H1 (cell line): ENCODE measurements around the gene NKAIN2. TPM values are rescaled to one million over a fixed set of nuclear protein-coding genes. Genes with fewer than 3 reads are reported as not detected.

ENCODE experiments used
- CTCF ChIA-PET: fragments of 300-600 bp; sonication (Branson Sonifier 250); formaldehyde crosslinking; loops from one replicate; lab custom pipeline; 2021; ENCODE audit not compliant: partially characterized antibody; lab: Charles Lee
- POLR2A ChIA-PET: fragments of 300-600 bp; sonication (Branson Sonifier 250); formaldehyde crosslinking; loops from one replicate; lab custom pipeline; 2021; ENCODE audit warnings: inconsistent platforms; ENCODE audit not compliant: partially characterized antibody; lab: Charles Lee
- DNase-seq, 2 experiments: peaks; one replicate each; pipeline versions ENCODE4 v3.0.0 to v3.0.0-alpha.2; 2010 to 2022; ENCODE audit warnings: low spot score in 2 of 2, low read depth in 1 of 2, mixed read lengths in 1 of 2
- FAIRE-seq: peaks from 2 replicates; lab custom pipeline; 2011; peaks lifted over from hg19 to GRCh38; lab: Jason Lieb, UNC
- H2AFZ ChIP-seq: 2 replicates; pipeline ENCODE4 v1.8.1; 2012; ENCODE audit warnings: low read length, inconsistent platforms
- H2AK5ac ChIP-seq: 2 replicates; pipeline ENCODE4 v1.6.1; 2013; ENCODE audit warnings: low read depth, low read length
- H2BK120ac ChIP-seq: replicated peaks from 2 replicates; pipeline ENCODE3; 2013; ENCODE audit warnings: low read depth, low read length, inconsistent platforms
- H2BK12ac ChIP-seq: 2 replicates; pipeline ENCODE4 v1.6.1; 2013; ENCODE audit warnings: low read depth, low read length
- H2BK15ac ChIP-seq: 2 replicates; pipeline ENCODE4 v1.6.1; 2013; ENCODE audit warnings: low read length
- H2BK20ac ChIP-seq: 2 replicates; pipeline ENCODE4 v1.6.1; 2013; ENCODE audit warnings: low read length
- H2BK5ac ChIP-seq: 2 replicates; pipeline ENCODE4 v1.6.1; 2013; ENCODE audit warnings: low read depth, low read length
- H3K14ac ChIP-seq: 2 replicates; pipeline ENCODE4 v1.6.1; 2013; ENCODE audit warnings: inconsistent platforms; ENCODE audit not compliant: insufficient read length
- H3K18ac ChIP-seq: 2 replicates; pipeline ENCODE4 v1.6.1; 2013; ENCODE audit warnings: low read length; ENCODE audit errors: extremely low read depth
- H3K23ac ChIP-seq: 2 replicates; pipeline ENCODE4 v1.6.1; 2013; ENCODE audit warnings: inconsistent platforms; ENCODE audit not compliant: insufficient read length
- H3K23me2 ChIP-seq: 2 replicates; pipeline ENCODE4 v1.6.1; 2013; ENCODE audit warnings: low read depth, low read length
- H3K27ac ChIP-seq: 2 replicates; pipeline ENCODE4 v1.6.1; 2011; ENCODE audit warnings: low read depth, low read length, inconsistent platforms
- H3K27me3 ChIP-seq, 4 experiments: replicated peaks in 1 of 4; 1 replicate in 1 of 4; 2 replicates in 3 of 4; pipeline versions ENCODE4 v1.6.1 to v1.8.1; 2011 to 2013; ENCODE audit warnings: low read length in 3 of 4, mild to moderate bottlenecking in 3 of 4, inconsistent platforms in 2 of 4, mixed read lengths in 2 of 4, moderate library complexity in 1 of 4; ENCODE audit not compliant: control insufficient read depth in 3 of 4, insufficient read depth in 3 of 4; ENCODE audit errors: extremely low read depth in 1 of 4
- H3K36me3 ChIP-seq, 4 experiments: 2 replicates each; pipeline versions ENCODE4 v1.6.1 to v1.8.1; 2011 to 2013; ENCODE audit warnings: mild to moderate bottlenecking in 4 of 4, low read length in 3 of 4, moderate library complexity in 2 of 4, control low read depth in 1 of 4, inconsistent platforms in 1 of 4; ENCODE audit not compliant: insufficient read depth in 4 of 4, control insufficient read depth in 2 of 4
- H3K4ac ChIP-seq: replicated peaks from 2 replicates; pipeline ENCODE3; 2013; ENCODE audit warnings: low read length, low read depth, mixed read lengths, inconsistent platforms; ENCODE audit not compliant: insufficient read length
- H3K4me1 ChIP-seq, 4 experiments: replicated peaks in 1 of 4; 1 replicate in 1 of 4; 2 replicates in 3 of 4; pipeline versions ENCODE4 v1.6.1 to v1.8.1; 2011 to 2013; ENCODE audit warnings: low read length in 3 of 4, inconsistent platforms in 2 of 4, mixed read lengths in 1 of 4; ENCODE audit not compliant: insufficient read depth in 4 of 4, control insufficient read depth in 3 of 4
- H3K4me2 ChIP-seq, 2 experiments: 2 replicates each; pipeline versions ENCODE4 v1.6.1 to v1.8.1; 2011 to 2013; ENCODE audit warnings: low read depth in 2 of 2, low read length in 2 of 2, control low read depth in 1 of 2, inconsistent platforms in 1 of 2, mild to moderate bottlenecking in 1 of 2; ENCODE audit not compliant: insufficient read depth in 1 of 2
- H3K4me3 ChIP-seq, 4 experiments: fragments of 200-600, 300-600 bp in 1 of 4; sonication (generic), shearing (Covaris generic), sonication (Bioruptor Twin) in 1 of 4; 2 replicates each; pipeline versions ENCODE4 v1.5.1 to v1.8.1; 2011 to 2016; ENCODE audit warnings: low read length in 4 of 4, low read depth in 3 of 4, control low read depth in 2 of 4, inconsistent platforms in 2 of 4, mild to moderate bottlenecking in 2 of 4, mixed read lengths in 1 of 4, moderate library complexity in 1 of 4; ENCODE audit not compliant: insufficient read depth in 2 of 4; ENCODE audit errors: extremely low read depth in 1 of 4
- H3K56ac ChIP-seq: replicated peaks from 2 replicates; pipeline ENCODE3; 2013; ENCODE audit warnings: low read depth, mild to moderate bottlenecking, mixed read lengths, low read length, inconsistent platforms; ENCODE audit not compliant: insufficient read length
- H3K79me1 ChIP-seq: 2 replicates; pipeline ENCODE4 v1.6.1; 2013; ENCODE audit warnings: low read depth, low read length, control low read depth
- H3K79me2 ChIP-seq, 2 experiments: 2 replicates each; pipeline versions ENCODE4 v1.6.1 to v1.8.1; 2012 to 2013; ENCODE audit warnings: low read length in 2 of 2, mild to moderate bottlenecking in 2 of 2, inconsistent platforms in 1 of 2; ENCODE audit not compliant: insufficient read depth in 2 of 2, control insufficient read depth in 1 of 2
- H3K9ac ChIP-seq, 4 experiments: replicated peaks in 1 of 4; 1 replicate in 1 of 4; 2 replicates in 3 of 4; pipeline versions ENCODE4 v1.6.1 to v1.8.1; 2011 to 2013; ENCODE audit warnings: low read depth in 3 of 4, low read length in 3 of 4, control low read depth in 2 of 4, mild to moderate bottlenecking in 2 of 4, moderate library complexity in 2 of 4, inconsistent platforms in 1 of 4; ENCODE audit errors: extremely low read depth in 1 of 4
- H3K9me3 ChIP-seq, 2 experiments: 2 replicates each; pipeline versions ENCODE4 v1.6.1 to v1.8.1; 2012 to 2013; ENCODE audit warnings: mild to moderate bottlenecking in 2 of 2, moderate library complexity in 2 of 2, control low read depth in 1 of 2, inconsistent platforms in 1 of 2, low read depth in 1 of 2, low read length in 1 of 2, mixed read lengths in 1 of 2; ENCODE audit not compliant: insufficient read depth in 2 of 2
- H4K20me1 ChIP-seq, 2 experiments: replicated peaks in 1 of 2; 2 replicates each; pipeline versions ENCODE3 to v1.8.1; 2011 to 2013; ENCODE audit warnings: inconsistent platforms in 2 of 2, low read length in 2 of 2, mild to moderate bottlenecking in 1 of 2; ENCODE audit not compliant: insufficient read depth in 2 of 2, control insufficient read depth in 1 of 2
- H4K5ac ChIP-seq: 2 replicates; pipeline ENCODE4 v1.6.1; 2013; ENCODE audit warnings: low read length, low read depth, mixed read lengths, inconsistent platforms; ENCODE audit not compliant: insufficient read length
- H4K8ac ChIP-seq: 2 replicates; pipeline ENCODE4 v1.8.0; 2013; ENCODE audit warnings: mild to moderate bottlenecking, moderate library complexity, low read length, inconsistent platforms; ENCODE audit not compliant: insufficient read depth; ENCODE audit errors: extremely low read depth
- H4K91ac ChIP-seq: replicated peaks from 2 replicates; pipeline ENCODE3; 2013; ENCODE audit warnings: low read length, mixed read lengths, inconsistent platforms; ENCODE audit not compliant: insufficient read length
- SP2 ChIP-seq: IDR thresholded peaks from 2 replicates; pipeline ENCODE4 v1.6.1; 2012; ENCODE audit warnings: mild to moderate bottlenecking, low read length, inconsistent platforms
- WGBS, 2 experiments: shearing (Covaris generic) in 1 of 2; methylation state at CpG; one replicate each; pipeline versions ENCODE4 v1.1.6 to v1.1.7; 2013 to 2015; ENCODE audit warnings: low lambda C conversion rate in 2 of 2, mixed read lengths in 2 of 2, inconsistent platforms in 1 of 2, low coverage in 1 of 2, missing lambda C conversion rate in 1 of 2; ENCODE audit not compliant: insufficient replicate concordance in 2 of 2, insufficient coverage in 1 of 2, insufficient read length in 1 of 2; ENCODE audit errors: extremely low coverage in 1 of 2, missing lambda C conversion rate in 1 of 2; 5-methylcytosine and 5-hydroxymethylcytosine counted together
- polyA plus RNA-seq, 7 experiments: library from polyadenylated mRNA; depleted of rRNA in 3 of 7; stranded (reverse) in 5 of 7; unstranded in 2 of 7; fragments of >200 nt in 5 of 7; fragments of 200-250 nt in 2 of 7; gene quantifications; 1 replicate in 5 of 7; 2 replicates in 1 of 7; 4 replicates in 1 of 7; pipeline versions ENCODE4 v1.2.1 to v1.2.3, GENCODE V29; 2011 to 2013; ENCODE audit warnings: missing spikeins in 2 of 7, mixed read lengths in 2 of 7
- total RNA-seq: library from RNA; stranded (reverse); fragmentation: NEBNext Ultra II Directional; extraction: Animal tissue kit (Norgen Biotek cat#: 25700); gene quantifications from 2 replicates; pipeline ENCODE4 v1.2.1, GENCODE V29; 2021

Gene NKAIN2
- total and polyA plus RNA-seq, 2 of the 8 experiments (the other 6 are each of a cell fraction or from before 2014, with no cell fraction given), result 0.20 to 0.34 TPM

GRCh38 chr6:123925350-123925749 is 121.7 kb downstream of the NKAIN2 start:
- no peak overlapping the region for H3K23ac ChIP-seq
- H3K27ac ChIP-seq, result no peak overlapping the region
- H3K4me1 ChIP-seq, result no peaks in the 10 kb centered on the region
- DNase-seq, result no peak
- no peaks in the 10 kb centered on the region for H4K20me1 ChIP-seq
- H4K91ac ChIP-seq, result no peak overlapping the region
- ChIA-PET CTCF (no interaction called here), POLR2A (no interaction called here)
- H3K27me3 ChIP-seq, result no peaks in the 10 kb centered on the region
- H4K8ac ChIP-seq, result no peak overlapping the region
- no peak overlapping the region for H2BK15ac ChIP-seq
- H2BK12ac ChIP-seq, result no peak overlapping the region
- no peak overlapping the region for H2AK5ac ChIP-seq
- WGBS, 2 experiments, result 80% methylated on average over 1 of the region's 1 CpG; no CpG with 5 or more reads in 1 of the 2 experiments
- no peak overlapping the region for H3K4me3 ChIP-seq
- H4K5ac ChIP-seq, result no peak overlapping the region
- no peaks in the 10 kb centered on the region for H3K79me1 ChIP-seq
- H3K56ac ChIP-seq, result no peak overlapping the region
- H3K18ac ChIP-seq, result no peak overlapping the region
- no peak overlapping the region for H2BK5ac ChIP-seq
- no peak overlapping the region for H3K9ac ChIP-seq
- H3K4me2 ChIP-seq, result no peak overlapping the region
- H3K79me2 ChIP-seq, result no peaks in the 10 kb centered on the region
- no peaks in the 10 kb centered on the region for H3K9me3 ChIP-seq
- no peak overlapping the region for H2AFZ ChIP-seq
- H3K14ac ChIP-seq, result no peak overlapping the region
- no peak overlapping the region for H2BK120ac ChIP-seq
- FAIRE-seq, result no peak
- no peak overlapping the region for H3K4ac ChIP-seq
- no peak overlapping the region for H2BK20ac ChIP-seq
- no peaks in the 10 kb centered on the region for H3K36me3 ChIP-seq
- no peaks in the 10 kb centered on the region for H3K23me2 ChIP-seq
- no peak for TF ChIP-seq SP2
